Right atrium auricular region (tissue), 2 donors: ENCODE measurements around the gene POP7. TPM values are rescaled to one million over a fixed set of nuclear protein-coding genes. Genes with fewer than 3 reads are reported as not detected.

Source experiments
- DNase-seq: peaks from one replicate; pipeline ENCODE4 v3.0.0-alpha.2; 2019; ENCODE audit warnings: low spot score
- H3K27ac ChIP-seq, 2 donors: fragments of 200-600 bp; sonication (generic); 1 replicate in 1 of 2; 2 replicates in 1 of 2; pipeline ENCODE4 v1.5.1; 2016 to 2019
- H3K27me3 ChIP-seq, 2 donors: fragments of 200-600 bp; sonication (generic); one replicate each; pipeline versions ENCODE4 v1.5.1 to v1.6.0; 2017 to 2019
- H3K36me3 ChIP-seq: fragments of 200-600 bp; sonication (generic); one replicate; pipeline ENCODE4 v1.5.1; 2016
- H3K4me1 ChIP-seq, 2 donors: fragments of 200-600 bp; sonication (generic); one replicate each; pipeline versions ENCODE4 v1.5.1 to v1.6.0; 2017 to 2019
- H3K4me3 ChIP-seq, 2 donors: fragments of 200-600 bp; sonication (generic); 1 replicate in 1 of 2; 2 replicates in 1 of 2; pipeline ENCODE4 v1.5.1; 2017 to 2019; ENCODE audit warnings: mild to moderate bottlenecking in 1 of 2, moderate library complexity in 1 of 2
- H3K9me3 ChIP-seq, 2 donors: fragments of 200-600 bp; sonication (generic); one replicate each; pipeline ENCODE4 v1.5.1; 2019
- total RNA-seq, 2 donors: library from RNA; depleted of rRNA; stranded (reverse); fragments of >200 nt; gene quantifications; one replicate each; pipeline ENCODE4 v1.1.0, GENCODE V29; 2016
- TF ChIP-seq, protein P1 (sequence below), 2 donors: fragments of 200-600 bp; sonication (generic); IDR thresholded peaks; one replicate each; pipeline ENCODE4 v1.5.1; 2019; ENCODE audit warnings: antibody characterized with exemption in 2 of 2

Gene POP7
- total RNA-seq, 2 donors from 2014 or later: 19.1 to 28.7 TPM

DNA sequence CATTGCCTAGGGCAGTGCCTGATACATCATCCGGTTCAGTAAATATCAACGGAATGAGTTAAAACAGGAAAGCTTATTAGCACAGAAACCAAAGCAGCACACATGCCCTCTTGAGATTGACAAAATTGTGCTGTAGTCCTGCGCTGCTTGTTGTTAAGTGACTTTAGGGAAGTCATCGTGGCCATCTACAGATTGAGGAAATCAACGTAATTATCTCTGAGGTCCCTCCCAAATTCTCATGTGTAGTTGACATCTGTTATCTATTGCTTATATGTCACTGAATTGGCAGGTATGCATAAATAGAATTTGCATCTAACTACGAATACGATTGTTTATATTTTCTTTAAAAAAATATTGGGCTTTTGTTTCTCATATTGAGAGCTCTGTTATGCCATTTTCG is 35.8 kb upstream of the POP7 start:
- Histone ChIP-seq H3K27me3 (no peaks in the 10 kb centered on the region), H3K27ac (no peak overlapping the region), H3K4me3 (no peak overlapping the region), H3K9me3 (no peaks in the 10 kb centered on the region), H3K4me1 (peaks cover 0 to 4% of the 10 kb centered on the region in 2 donors), H3K36me3 (no peaks in the 10 kb centered on the region)
- TF ChIP-seq, protein P1, sequence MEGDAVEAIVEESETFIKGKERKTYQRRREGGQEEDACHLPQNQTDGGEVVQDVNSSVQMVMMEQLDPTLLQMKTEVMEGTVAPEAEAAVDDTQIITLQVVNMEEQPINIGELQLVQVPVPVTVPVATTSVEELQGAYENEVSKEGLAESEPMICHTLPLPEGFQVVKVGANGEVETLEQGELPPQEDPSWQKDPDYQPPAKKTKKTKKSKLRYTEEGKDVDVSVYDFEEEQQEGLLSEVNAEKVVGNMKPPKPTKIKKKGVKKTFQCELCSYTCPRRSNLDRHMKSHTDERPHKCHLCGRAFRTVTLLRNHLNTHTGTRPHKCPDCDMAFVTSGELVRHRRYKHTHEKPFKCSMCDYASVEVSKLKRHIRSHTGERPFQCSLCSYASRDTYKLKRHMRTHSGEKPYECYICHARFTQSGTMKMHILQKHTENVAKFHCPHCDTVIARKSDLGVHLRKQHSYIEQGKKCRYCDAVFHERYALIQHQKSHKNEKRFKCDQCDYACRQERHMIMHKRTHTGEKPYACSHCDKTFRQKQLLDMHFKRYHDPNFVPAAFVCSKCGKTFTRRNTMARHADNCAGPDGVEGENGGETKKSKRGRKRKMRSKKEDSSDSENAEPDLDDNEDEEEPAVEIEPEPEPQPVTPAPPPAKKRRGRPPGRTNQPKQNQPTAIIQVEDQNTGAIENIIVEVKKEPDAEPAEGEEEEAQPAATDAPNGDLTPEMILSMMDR (IDR thresholded peaks at IDR 0.05): no peak
- DNase-seq: no peak

DNA sequence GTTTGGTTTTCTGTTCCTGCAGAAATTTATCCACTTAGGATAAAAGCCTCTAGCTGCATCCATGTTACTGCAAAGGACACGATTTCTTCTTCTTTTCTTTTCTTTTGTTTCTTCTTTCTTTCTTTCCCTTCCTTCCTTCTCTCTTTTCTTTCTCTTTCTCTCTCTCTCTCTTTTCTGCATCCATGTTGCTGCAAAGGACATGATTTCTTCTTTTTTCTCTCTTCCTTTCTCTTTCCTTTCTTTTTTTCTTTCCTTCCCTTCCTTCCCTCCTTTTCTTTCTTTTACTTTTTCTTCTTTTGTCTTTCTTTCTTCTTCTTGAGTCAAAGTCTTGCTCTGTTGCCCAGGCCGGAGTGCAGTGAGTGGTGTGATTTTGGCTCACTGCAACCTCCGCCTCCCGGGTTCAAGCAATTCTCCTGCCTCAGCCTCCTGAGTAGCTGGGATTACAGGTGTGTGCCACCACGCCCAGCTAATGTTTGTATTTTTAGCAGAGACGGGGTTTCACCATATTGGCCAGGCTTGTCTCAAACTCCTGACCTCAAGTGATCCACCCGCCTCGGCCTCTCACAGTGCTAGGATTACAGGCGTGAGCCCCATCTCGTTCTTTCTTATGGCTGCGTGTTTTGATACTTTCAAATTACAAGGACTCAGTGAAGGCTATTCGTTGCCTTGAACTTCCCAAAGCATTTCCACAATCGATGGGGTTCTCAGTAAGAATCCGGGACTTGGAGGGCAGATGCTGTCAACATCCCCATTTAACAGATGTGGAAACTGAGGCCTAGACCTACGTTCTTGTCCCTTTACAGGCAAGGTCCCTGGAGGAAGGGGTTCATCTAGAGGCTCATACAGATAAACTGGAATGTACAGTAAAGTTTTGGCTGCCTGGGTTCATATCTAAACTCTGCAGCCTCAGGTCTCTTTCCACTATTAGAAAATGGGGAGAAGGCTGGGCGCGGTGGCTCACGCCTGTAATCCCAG is 34.3 kb upstream of the POP7 start:
- Histone ChIP-seq H3K9me3 (no peaks in the 10 kb centered on the region), H3K27me3 (no peaks in the 10 kb centered on the region), H3K36me3 (peaks cover 5% of the 10 kb centered on the region), H3K4me1 (peaks cover 0 to 12% of the 10 kb centered on the region in 2 donors), H3K4me3 (no peak overlapping the region), H3K27ac (no peak overlapping the region)
- TF ChIP-seq, protein P1 (IDR thresholded peaks at IDR 0.05): no peak
- DNase-seq: no peak

GRCh38 chr7:100673302-100673941 is 32.5 kb upstream of the POP7 start, which contains the start of gene GNB2:
TSS of gene GNB2 (plus strand) at chr7:100673740. CDS start at chr7:100676266, 2,526 bp downstream.
- no peaks in the 10 kb centered on the region for H3K27me3 ChIP-seq
- TF ChIP-seq, protein P1 (IDR thresholded peaks at IDR 0.05): no peak
- H3K36me3 ChIP-seq: peaks cover 23% of the 10 kb centered on the region
- H3K4me1 ChIP-seq: peaks cover 0 to 27% of the 10 kb centered on the region in 2 donors
- H3K4me3 ChIP-seq: peak within 1 kb of the TSS; percentile 97 to 99
- DNase-seq: peak; percentile 99
- peak within 1 kb of the TSS; percentile 99 for H3K27ac ChIP-seq
- H3K9me3 ChIP-seq: no peaks in the 10 kb centered on the region

- Histone ChIP-seq H3K36me3 (peaks cover 28% of the 10 kb centered on the region), H3K4me1 (peaks cover 0 to 33% of the 10 kb centered on the region in 2 donors), H3K27me3 (no peaks in the 10 kb centered on the region), H3K27ac (peak overlapping the region; percentile 99), H3K9me3 (no peaks in the 10 kb centered on the region), H3K4me3 (peak overlapping the region; percentile 97 to 99)
- TF ChIP-seq, protein P1 (IDR thresholded peaks at IDR 0.05): peak in 1 of 2 donors; percentile 9
- DNase-seq: no peak
Measured at GRCh38 chr7:100673942-100674410, 31.9 kb upstream of the POP7 start.

DNA sequence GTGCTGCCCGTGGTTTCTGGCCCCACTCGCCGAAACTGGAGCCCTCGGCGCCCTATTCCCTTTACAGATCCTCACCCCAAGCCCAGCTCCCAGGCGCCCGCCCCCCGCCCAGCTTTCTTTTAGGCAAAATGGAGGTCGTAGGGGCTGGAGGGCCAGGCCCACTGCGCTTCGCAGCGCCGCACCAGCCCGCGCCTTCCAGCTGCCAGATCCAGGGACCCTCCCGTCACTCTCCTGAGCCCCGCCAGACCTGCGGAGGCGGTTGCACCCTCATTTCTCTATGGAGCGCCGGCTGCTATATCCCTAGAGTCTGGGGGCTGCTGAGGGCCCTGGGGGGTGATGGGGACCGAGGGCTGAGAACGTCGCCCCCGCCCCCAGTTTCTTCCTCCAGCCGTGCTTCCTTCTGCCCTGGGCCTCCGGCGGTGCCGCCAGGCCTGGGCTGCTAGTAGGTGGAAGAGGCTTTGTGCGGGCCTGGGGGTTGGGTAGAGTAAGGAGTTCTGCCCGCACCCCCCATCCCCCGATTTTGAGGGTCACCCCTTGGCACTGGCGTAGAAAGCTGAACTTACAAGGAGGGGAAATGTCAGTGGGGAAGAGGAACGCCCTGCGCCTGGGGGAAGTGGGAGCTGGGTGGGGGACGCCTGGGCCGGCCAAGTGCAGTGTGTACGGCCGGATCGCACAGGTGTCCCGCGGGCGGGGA is 31.4 kb upstream of the POP7 start:
- no peak for DNase-seq
- H3K9me3 ChIP-seq: no peaks in the 10 kb centered on the region
- no peaks in the 10 kb centered on the region for H3K27me3 ChIP-seq
- peaks cover 34% of the 10 kb centered on the region for H3K36me3 ChIP-seq
- TF ChIP-seq, protein P1 (IDR thresholded peaks at IDR 0.05): no peak
- H3K4me1 ChIP-seq: peaks cover 0 to 38% of the 10 kb centered on the region in 2 donors
- H3K4me3 ChIP-seq: peak overlapping the region; percentile 97 to 99
- peak overlapping the region; percentile 99 for H3K27ac ChIP-seq
